ENCODE data around the gene SRCIN1.

GRCh38 chr17:38538906-38539305, 66.8 kb downstream of the SRCIN1 start:
- TF ChIP-seq CTCF (IDR thresholded peaks at IDR 0.05) (no peak), POLR2AphosphoS5 (IDR thresholded peaks at IDR 0.05) (no peak)

Data from breast epithelium (tissue), 3 donors.